Measurements from ENCODE around the gene RIN3.

RIN3 gene

GRCh38 chr14:92651758-92652406 lies 138.3 kb downstream of the RIN3 start:
- no peak for DNase-seq

- no peak for DNase-seq
Measured at GRCh38 chr14:92652413-92653151, 139.0 kb downstream of the RIN3 start.

- DNase-seq, result no peak
Measured at GRCh38 chr14:92653162-92653651, 139.6 kb downstream of the RIN3 start.

- DNase-seq, result no peak
Measured at GRCh38 chr14:92654239-92654901, 140.8 kb downstream of the RIN3 start.

GRCh38 chr14:92655419-92656201 lies 142.0 kb downstream of the RIN3 start:
- no peak for DNase-seq

- DNase-seq, result no peak
Measured at GRCh38 chr14:92656306-92657081, 142.9 kb downstream of the RIN3 start.

GRCh38 chr14:92657457-92658142 lies 144.0 kb downstream of the RIN3 start:
- no peak for DNase-seq

GRCh38 chr14:92658160-92658559 lies 144.6 kb downstream of the RIN3 start:
- no peak for DNase-seq

- DNase-seq, result no peak
Measured at GRCh38 chr14:92658684-92659083, 145.1 kb downstream of the RIN3 start.

- no peak for DNase-seq
Measured at GRCh38 chr14:92659765-92660561, 146.4 kb downstream of the RIN3 start.

- DNase-seq, result no peak
Measured at GRCh38 chr14:92660571-92660970, 147.0 kb downstream of the RIN3 start.

GRCh38 chr14:92663049-92663448 lies 149.5 kb downstream of the RIN3 start:
- DNase-seq, result no peak

- no peak for DNase-seq
Measured at GRCh38 chr14:92665661-92666110, 152.1 kb downstream of the RIN3 start.

GRCh38 chr14:92666251-92666650 lies 152.7 kb downstream of the RIN3 start:
- DNase-seq, result no peak

GRCh38 chr14:92668276-92668973 lies 154.8 kb downstream of the RIN3 start:
- no peak for DNase-seq

GRCh38 chr14:92670160-92670559 lies 156.6 kb downstream of the RIN3 start:
- DNase-seq, result no peak

- DNase-seq, result no peak
Measured at GRCh38 chr14:92670643-92671366, 157.2 kb downstream of the RIN3 start.

- no peak for DNase-seq
Measured at GRCh38 chr14:92673601-92674150, 160.1 kb downstream of the RIN3 start.

- DNase-seq, result no peak
Measured at GRCh38 chr14:92675421-92675820, 161.8 kb downstream of the RIN3 start.
